H1 (cell line): ENCODE data around the gene GPALPP1. TPM values are rescaled to one million over a fixed set of nuclear protein-coding genes. Genes with fewer than 3 reads are reported as not detected.
A peak's percentile ranks its signal among the peaks of the same experiment; 100 is the strongest.

Experiments
- ASH2L ChIP-seq: fragments of 200-600, 300-600 bp; sonication (generic); IDR thresholded peaks from one replicate; pipeline ENCODE4 v1.7.1; 2017; ENCODE audit warnings: low read length
- BACH1 ChIP-seq: IDR thresholded peaks from 2 replicates; pipeline ENCODE4 v1.6.1; 2012; ENCODE audit warnings: low read length, improper control_type of control experiment
- BCL11A ChIP-seq, 2 experiments: IDR thresholded peaks; one replicate each; pipeline ENCODE4 v1.6.1; 2011; ENCODE audit warnings: low read depth in 2 of 2, low read length in 2 of 2, mild to moderate bottlenecking in 2 of 2
- CBX5 ChIP-seq: fragments of 300-800, 300-1000 bp; sonication (generic); IDR thresholded peaks from 2 replicates; pipeline ENCODE4 v1.7.1; 2016; ENCODE audit warnings: antibody characterized with exemption, low read length, low read depth
- CHD1 ChIP-seq: IDR thresholded peaks from 2 replicates; pipeline ENCODE4 v1.6.1; 2012; ENCODE audit warnings: low read depth, low read length, improper control_type of control experiment
- CHD2 ChIP-seq: IDR thresholded peaks from 2 replicates; pipeline ENCODE4 v1.6.1; 2012; ENCODE audit warnings: low read length, improper control_type of control experiment
- CTBP2 ChIP-seq: IDR thresholded peaks from 2 replicates; pipeline ENCODE4 v1.7.0; 2011; ENCODE audit warnings: borderline replicate concordance, mild to moderate bottlenecking, moderate library complexity, mixed read lengths, low read length; ENCODE audit not compliant: insufficient read depth, insufficient read length
- EGR1 ChIP-seq: IDR thresholded peaks from 2 replicates; pipeline ENCODE4 v1.6.1; 2011; ENCODE audit warnings: low read depth, low read length, borderline replicate concordance
- GABPA ChIP-seq: IDR thresholded peaks from 2 replicates; pipeline ENCODE4 v1.6.1; 2011; ENCODE audit warnings: mild to moderate bottlenecking, low read length, moderate library complexity, borderline replicate concordance; ENCODE audit not compliant: insufficient read depth
- HDAC6 ChIP-seq: IDR thresholded peaks from one replicate; pipeline ENCODE4 v1.7.1; 2012; ENCODE audit warnings: low read depth, mild to moderate bottlenecking, inconsistent platforms, low read length, moderate library complexity
- MAFK ChIP-seq: IDR thresholded peaks from 2 replicates; pipeline ENCODE4 v1.6.1; 2012; ENCODE audit warnings: low read depth, mild to moderate bottlenecking, improper control_type of control experiment, low read length
- PHF8 ChIP-seq: fragments of 200-600 bp; sonication (generic); conservative IDR thresholded peaks from 2 replicates; pipeline ENCODE4 v1.7.1; 2012; ENCODE audit warnings: low read depth, mild to moderate bottlenecking, inconsistent platforms, low read length, moderate library complexity
- POLR2A ChIP-seq, 2 experiments: IDR thresholded peaks; 1 replicate in 1 of 2; 2 replicates in 1 of 2; pipeline ENCODE4 v1.6.1; 2011; ENCODE audit warnings: low read depth in 2 of 2, low read length in 2 of 2, mild to moderate bottlenecking in 2 of 2; ENCODE audit errors: control extremely low read depth in 1 of 2
- POLR2AphosphoS5 ChIP-seq: IDR thresholded peaks from 2 replicates; pipeline ENCODE4 v1.6.1; 2011; ENCODE audit warnings: low read depth, low read length
- POU5F1 ChIP-seq: IDR thresholded peaks from 2 replicates; pipeline ENCODE4 v1.6.1; 2011; ENCODE audit warnings: low read depth, mild to moderate bottlenecking, low read length, moderate library complexity
- RBBP5 ChIP-seq: IDR thresholded peaks from 2 replicates; pipeline ENCODE4 v1.7.1; 2012; ENCODE audit warnings: low read depth, mild to moderate bottlenecking, inconsistent platforms, low read length, moderate library complexity, borderline replicate concordance
- SAP30 ChIP-seq: fragments of 300-600 bp; sonication (generic); IDR thresholded peaks from 2 replicates; pipeline ENCODE4 v1.7.1; 2012; ENCODE audit warnings: low read length, moderate library complexity, mild to moderate bottlenecking, inconsistent platforms; ENCODE audit not compliant: insufficient read depth, insufficient replicate concordance
- SP1 ChIP-seq: IDR thresholded peaks from 2 replicates; pipeline ENCODE4 v1.6.1; 2011; ENCODE audit warnings: low read depth, low read length
- SP2 ChIP-seq: IDR thresholded peaks from 2 replicates; pipeline ENCODE4 v1.6.1; 2012; ENCODE audit warnings: mild to moderate bottlenecking, low read length, inconsistent platforms
- SUZ12 ChIP-seq: fragments of 200-600 bp; sonication (generic); IDR thresholded peaks from 2 replicates; pipeline ENCODE4 v1.6.1; 2012; ENCODE audit warnings: mild to moderate bottlenecking, inconsistent platforms, low read length, moderate library complexity, mixed read lengths
- TBP ChIP-seq: IDR thresholded peaks from 2 replicates; pipeline ENCODE4 v1.6.1; 2011; ENCODE audit warnings: low read depth, low read length, improper control_type of control experiment
- TEAD4 ChIP-seq: IDR thresholded peaks from 2 replicates; pipeline ENCODE4 v1.6.1; 2012; ENCODE audit warnings: low read depth, low read length, inconsistent platforms, mixed read lengths
- ZNF274 ChIP-seq: IDR thresholded peaks from 2 replicates; pipeline ENCODE4 v1.7.0; 2012; ENCODE audit warnings: low read length, borderline replicate concordance; ENCODE audit errors: extremely low read depth
- polyA plus RNA-seq, 7 experiments: library from polyadenylated mRNA; depleted of rRNA in 3 of 7; stranded (reverse) in 5 of 7; unstranded in 2 of 7; fragments of >200 nt in 5 of 7; fragments of 200-250 nt in 2 of 7; gene quantifications; 1 replicate in 5 of 7; 2 replicates in 1 of 7; 4 replicates in 1 of 7; pipeline versions ENCODE4 v1.2.1 to v1.2.3, GENCODE V29; 2011 to 2013; ENCODE audit warnings: missing spikeins in 2 of 7, mixed read lengths in 2 of 7
- total RNA-seq: library from RNA; stranded (reverse); fragmentation: NEBNext Ultra II Directional; extraction: Animal tissue kit (Norgen Biotek cat#: 25700); gene quantifications from 2 replicates; pipeline ENCODE4 v1.2.1, GENCODE V29; 2021
- TF ChIP-seq, protein P1 (sequence below): IDR thresholded peaks from 2 replicates; pipeline ENCODE4 v1.6.1; 2012; ENCODE audit warnings: inconsistent platforms
- TF ChIP-seq, protein P2 (sequence below): IDR thresholded peaks from 2 replicates; pipeline ENCODE4 v1.6.1; 2012; ENCODE audit warnings: inconsistent platforms

The GPALPP1 gene
- total and polyA plus RNA-seq, 2 of the 8 experiments (the other 6 are each of a cell fraction or from before 2014, with no cell fraction given) = 8.5 to 26.1 TPM

DNA sequence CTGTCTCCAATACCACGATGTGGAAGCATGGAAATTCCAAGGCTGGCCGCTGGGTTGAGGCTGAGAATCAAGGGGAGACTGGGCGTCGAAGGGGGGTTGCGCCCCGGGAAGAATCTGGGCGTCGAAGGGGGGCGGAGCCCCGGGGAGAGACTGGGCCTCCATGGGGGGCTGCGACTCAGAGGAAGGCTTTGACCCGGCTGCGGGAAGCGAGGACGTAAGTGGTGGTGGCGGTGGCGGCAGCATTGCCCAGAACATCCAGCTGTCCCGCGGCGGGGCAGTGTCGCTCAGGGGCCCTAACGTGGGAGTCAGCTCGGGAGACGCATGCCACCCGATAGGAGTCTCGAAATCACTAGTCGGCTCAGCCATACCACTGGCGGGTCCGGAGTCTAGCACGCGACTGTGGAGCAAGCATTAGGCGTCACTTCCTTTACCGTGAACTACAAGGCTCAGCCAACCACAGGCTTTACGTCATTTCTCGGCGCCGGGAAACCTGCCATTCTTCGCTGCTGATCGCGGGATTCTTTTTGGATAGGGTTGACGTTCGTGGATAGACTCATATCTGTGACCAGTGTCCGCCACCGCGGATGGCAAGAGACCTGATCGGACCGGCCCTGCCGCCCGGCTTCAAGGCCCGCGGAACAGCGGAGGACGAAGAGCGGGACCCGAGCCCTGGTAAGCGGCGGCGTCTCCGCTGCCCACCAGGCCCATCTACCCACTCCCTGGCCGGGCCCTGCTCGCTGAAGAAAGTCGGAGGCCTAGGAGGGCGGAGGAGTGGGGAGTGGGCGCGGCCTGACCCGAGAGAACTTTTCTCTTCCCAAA is at the start of gene GPALPP1, which contains the start of gene NUFIP1 (continued):
- TF ChIP-seq EGR1 (no peak), PHF8 (peak; percentile 86), POLR2AphosphoS5 (peak; percentile 88), BCL11A (IDR thresholded peaks at IDR 0.05; ENCODE audit: low read depth in 2 of 2, low read length in 2 of 2) (no peak), BACH1 (no peak), CTBP2 (no peak), SUZ12 (no peak), ZNF274 (no peak), POLR2A (IDR thresholded peaks at IDR 0.05; ENCODE audit: control extremely low read depth in 1 of 2, low read depth in 2 of 2, low read length in 2 of 2) (peak; percentile 76 to 96), POU5F1 (no peak), CHD1 (no peak), CBX5 (no peak), RBBP5 (peak; percentile 95; the same call in 1 of the 2 replicates), SAP30 (peak; percentile 87), ASH2L (peak; percentile 97), CHD2 (no peak), TEAD4 (peak; percentile 27; the same call in 1 of the 2 replicates), MAFK (no peak), GABPA (peak; percentile 74; the same call in 1 of the 2 replicates), HDAC6 (no peak), SP2 (no peak), SP1 (no peak), TBP (peak; percentile 86)
- TF ChIP-seq, protein P1, sequence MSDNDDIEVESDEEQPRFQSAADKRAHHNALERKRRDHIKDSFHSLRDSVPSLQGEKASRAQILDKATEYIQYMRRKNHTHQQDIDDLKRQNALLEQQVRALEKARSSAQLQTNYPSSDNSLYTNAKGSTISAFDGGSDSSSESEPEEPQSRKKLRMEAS = peak; percentile 93
- TF ChIP-seq, protein P2, sequence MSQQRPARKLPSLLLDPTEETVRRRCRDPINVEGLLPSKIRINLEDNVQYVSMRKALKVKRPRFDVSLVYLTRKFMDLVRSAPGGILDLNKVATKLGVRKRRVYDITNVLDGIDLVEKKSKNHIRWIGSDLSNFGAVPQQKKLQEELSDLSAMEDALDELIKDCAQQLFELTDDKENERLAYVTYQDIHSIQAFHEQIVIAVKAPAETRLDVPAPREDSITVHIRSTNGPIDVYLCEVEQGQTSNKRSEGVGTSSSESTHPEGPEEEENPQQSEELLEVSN = peak; percentile 50; the same call in 1 of the 2 replicates
